Common myeloid progenitor, CD34-positive (primary cell): ENCODE results near the gene OR10A4.
"Not testable (repeated sequence)": the region's sequence is repeated elsewhere in the genome, so short reads cannot be mapped to it uniquely, and the experiment has no call there.

Experiments
- CTCF ChIA-PET: fragments of 350-600 bp; sonication (Branson Sonifier 250); formaldehyde crosslinking; loops from one replicate; lab custom pipeline; 2021; ENCODE audit warnings: antibody characterized with exemption; lab: Charles Lee
- POLR2A ChIA-PET: fragments of 350-600 bp; sonication (Branson Sonifier 250); formaldehyde crosslinking; loops from one replicate; lab custom pipeline; 2021; ENCODE audit warnings: antibody characterized with exemption; lab: Charles Lee
- DNase-seq, 3 donors: peaks; one replicate each; pipeline versions ENCODE4 v3.0.0 to v3.0.0-alpha.2; 2013
- H3K27ac ChIP-seq, 2 experiments: 1 replicate in 1 of 2; 2 replicates in 1 of 2; pipeline ENCODE4 v1.7.0; 2013; ENCODE audit warnings: inconsistent platforms in 2 of 2, low read length in 2 of 2, mild to moderate bottlenecking in 2 of 2, low read depth in 1 of 2, moderate library complexity in 1 of 2; ENCODE audit not compliant: severe bottlenecking in 2 of 2, insufficient read depth in 1 of 2, poor library complexity in 1 of 2
- H3K27me3 ChIP-seq, 5 experiments: replicated peaks in 2 of 5; 1 replicate in 3 of 5; 2 replicates in 2 of 5; pipeline versions ENCODE4 v1.6.1 to v1.7.0; 2013; ENCODE audit warnings: low read length in 4 of 5, mild to moderate bottlenecking in 2 of 5, moderate library complexity in 2 of 5, inconsistent platforms in 1 of 5; ENCODE audit not compliant: insufficient read depth in 5 of 5, control insufficient read depth in 4 of 5
- H3K36me3 ChIP-seq, 4 experiments: 1 replicate in 2 of 4; 2 replicates in 2 of 4; pipeline versions ENCODE4 v1.6.1 to v1.7.0; 2013; ENCODE audit warnings: low read length in 3 of 4, control low read depth in 1 of 4, mild to moderate bottlenecking in 1 of 4; ENCODE audit not compliant: control insufficient read depth in 4 of 4, insufficient read depth in 4 of 4
- H3K4me1 ChIP-seq, 4 experiments: 1 replicate in 3 of 4; 2 replicates in 1 of 4; pipeline versions ENCODE4 v1.6.1 to v1.7.1; 2013; ENCODE audit warnings: low read length in 3 of 4, mild to moderate bottlenecking in 3 of 4, control low read depth in 1 of 4, inconsistent platforms in 1 of 4, moderate library complexity in 1 of 4; ENCODE audit not compliant: control insufficient read depth in 4 of 4, insufficient read depth in 4 of 4; ENCODE audit errors: control extremely low read depth in 1 of 4
- H3K4me3 ChIP-seq, 7 experiments: 1 replicate in 4 of 7; 2 replicates in 3 of 7; pipeline versions ENCODE4 v1.5.1 to v1.7.0; 2013; ENCODE audit warnings: mild to moderate bottlenecking in 7 of 7, low read length in 6 of 7, moderate library complexity in 6 of 7, inconsistent platforms in 2 of 7, low read depth in 2 of 7, control low read depth in 1 of 7; ENCODE audit not compliant: insufficient read depth in 4 of 7, control insufficient read depth in 1 of 7; ENCODE audit errors: extremely low read depth in 1 of 7
- H3K9me3 ChIP-seq, 5 experiments: 1 replicate in 4 of 5; 2 replicates in 1 of 5; pipeline versions ENCODE4 v1.6.1 to v1.7.1; 2013; ENCODE audit warnings: low read length in 4 of 5, mild to moderate bottlenecking in 2 of 5, inconsistent platforms in 1 of 5, low read depth in 1 of 5, moderate library complexity in 1 of 5; ENCODE audit not compliant: control insufficient read depth in 4 of 5, insufficient read depth in 2 of 5; ENCODE audit errors: control extremely low read depth in 1 of 5
- WGBS: methylation state at CpG from one replicate; pipeline ENCODE4 v1.1.5; 2013; ENCODE audit not compliant: insufficient coverage; 5-methylcytosine and 5-hydroxymethylcytosine counted together

The OR10A4 gene

DNA sequence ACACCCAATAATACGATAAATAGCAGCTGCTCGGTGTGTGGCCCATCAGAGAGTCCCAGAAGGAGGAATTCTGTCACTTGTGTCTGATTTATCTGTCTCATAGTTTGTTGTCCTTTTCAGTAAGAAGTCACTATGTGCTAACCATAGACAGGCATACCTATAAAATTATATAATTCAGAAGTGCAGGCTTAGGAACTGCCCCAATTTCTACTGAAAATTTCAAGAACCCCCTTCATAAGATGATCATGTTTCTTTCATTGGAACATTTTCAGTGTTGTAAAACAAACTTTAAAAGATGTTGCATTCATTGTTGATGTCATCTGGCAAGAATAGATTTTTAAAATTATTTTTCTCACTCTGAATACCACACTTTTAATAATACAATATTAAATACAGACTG, 16.0 kb downstream of the OR10A4 start, which contains the start of gene OR2D2:
OR2D2 (minus strand) TSS at position 101 of the 400 bp plus-strand sequence; CDS start at position 101, 0 bp downstream.
- no peaks in the 10 kb centered on the region for H3K27me3 ChIP-seq

DNA sequence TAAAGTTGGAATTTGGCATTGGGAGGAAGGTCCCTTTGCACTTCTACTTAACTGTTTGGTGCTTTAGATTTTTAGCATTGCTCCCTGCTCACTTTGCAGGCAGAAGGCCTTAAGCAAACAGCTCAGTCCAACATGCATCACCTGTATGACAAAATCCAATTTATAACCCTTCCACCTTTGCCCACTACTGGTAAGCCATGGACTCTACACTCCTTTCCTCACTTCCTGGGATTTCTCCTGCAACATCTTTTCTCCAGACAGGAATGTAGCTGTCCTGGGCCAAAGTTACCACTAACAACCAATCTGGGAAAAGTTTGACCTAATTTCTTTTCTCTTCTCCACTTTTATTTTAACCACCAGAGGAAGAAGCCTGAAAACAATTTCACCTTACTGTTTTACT, 17.7 kb downstream of the OR10A4 start:
- H3K27me3 ChIP-seq, result no peaks in the 10 kb centered on the region
- no peaks in the 10 kb centered on the region for H3K36me3 ChIP-seq
- no peak overlapping the region for H3K27ac ChIP-seq
- H3K4me3 ChIP-seq, result no peak overlapping the region
- DNase-seq, result no peak
- H3K4me1 ChIP-seq, result no peaks in the 10 kb centered on the region
- ChIA-PET CTCF (no interaction called here), POLR2A (no interaction called here)
- H3K9me3 ChIP-seq, result no peaks in the 10 kb centered on the region

More for the DNA sequence above, 16.0 kb downstream of the OR10A4 start, which contains the start of gene OR2D2:
- H3K27ac ChIP-seq, result no peak within 1 kb of the TSS
- WGBS, result 100% methylated on average over 2 of the region's 2 CpGs
- POLR2A ChIA-PET, result no interaction called here
- CTCF ChIA-PET, result no interaction called here
- no peaks in the 10 kb centered on the region for H3K36me3 ChIP-seq
- H3K9me3 ChIP-seq, result peaks cover 0 to 3% (median 0%) of the 10 kb centered on the region in 5 experiments
- H3K4me3 ChIP-seq, result no peak within 1 kb of the TSS
- no peaks in the 10 kb centered on the region for H3K4me1 ChIP-seq
- DNase-seq, result no peak

DNA sequence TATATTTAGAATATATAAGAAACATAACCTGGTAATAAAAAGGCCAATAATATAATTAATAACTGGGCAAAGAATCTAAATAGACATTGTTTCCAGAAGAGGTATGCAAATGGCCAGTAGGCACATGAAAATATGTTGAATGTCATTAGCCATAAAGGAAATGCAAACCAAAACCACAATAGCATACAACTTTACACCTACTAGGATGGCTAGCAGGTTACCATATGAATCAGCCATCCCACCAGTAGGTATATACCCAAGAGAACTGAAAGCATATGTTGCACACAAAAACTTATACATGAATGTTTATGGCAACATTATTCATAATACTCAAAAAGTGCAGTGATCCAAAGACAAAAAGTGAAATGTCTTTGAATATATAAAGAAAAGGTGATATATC, 18.6 kb downstream of the OR10A4 start:
- Histone ChIP-seq H3K9me3 (no peaks in the 10 kb centered on the region), H3K4me1 (no peaks in the 10 kb centered on the region), H3K36me3 (no peaks in the 10 kb centered on the region), H3K4me3 (no peak overlapping the region), H3K27ac (no peak overlapping the region), H3K27me3 (no peaks in the 10 kb centered on the region)
- CTCF ChIA-PET, result no interaction called here
- DNase-seq, result no peak
- POLR2A ChIA-PET, result no interaction called here

DNA sequence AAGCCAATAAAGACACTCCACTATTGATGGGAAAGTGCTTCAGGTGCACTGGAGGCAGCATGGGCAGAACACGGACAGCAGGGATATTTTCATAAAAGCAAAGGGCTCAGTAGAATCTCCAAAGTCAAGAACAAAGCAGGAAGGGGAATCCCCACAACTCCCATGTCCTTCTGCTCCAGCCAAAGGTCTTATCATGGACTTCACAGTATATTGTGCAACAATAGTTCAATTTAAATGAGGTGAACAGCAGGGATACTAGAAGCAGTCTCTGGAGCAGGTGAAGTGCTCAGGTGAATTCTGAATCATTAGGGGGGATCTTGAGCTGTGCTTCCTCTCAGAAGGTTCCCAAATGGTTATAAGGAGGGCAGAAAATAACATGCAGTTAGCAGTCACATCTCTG, 22.5 kb downstream of the OR10A4 start:
- Histone ChIP-seq H3K36me3 (no peaks in the 10 kb centered on the region), H3K4me3 (no peak overlapping the region)
- CTCF ChIA-PET, result no interaction called here

DNA sequence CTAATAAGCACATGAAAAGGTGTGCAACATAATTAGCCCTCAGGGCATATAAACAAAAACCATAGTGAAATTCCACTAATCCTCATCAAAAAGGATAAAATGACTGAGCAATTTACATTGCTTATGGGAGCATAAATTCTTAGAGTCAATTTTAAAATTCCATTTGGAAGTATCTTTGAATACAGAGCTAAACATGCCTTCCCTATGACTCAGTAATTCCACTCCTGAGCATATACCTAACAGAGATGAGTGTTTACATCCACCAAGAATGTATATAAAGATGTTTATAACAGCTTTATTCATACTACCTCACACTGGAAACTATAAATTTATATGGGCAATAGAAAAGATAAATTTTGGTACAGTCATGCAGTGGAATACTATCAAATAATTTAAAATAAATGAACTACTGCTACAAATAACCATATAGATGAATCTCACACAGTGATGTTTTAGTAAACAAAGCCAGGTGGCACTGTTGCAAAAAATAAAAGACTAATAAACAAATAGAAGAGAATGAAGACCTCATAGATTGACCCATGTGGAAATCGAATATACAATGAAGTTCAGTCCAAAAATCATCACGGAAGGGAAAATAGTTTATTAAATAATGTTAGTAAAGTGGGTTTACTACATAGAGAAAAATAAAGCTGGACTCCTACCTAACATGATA, 24.0 kb downstream of the OR10A4 start:
- WGBS, result 82% methylated on average over 2 of the region's 2 CpGs
- DNase-seq, result no peak
- no peak overlapping the region for H3K4me3 ChIP-seq
- POLR2A ChIA-PET, result no interaction called here
- no peaks in the 10 kb centered on the region for H3K4me1 ChIP-seq
- no peaks in the 10 kb centered on the region for H3K27me3 ChIP-seq
- CTCF ChIA-PET, result no interaction called here
- H3K27ac ChIP-seq, result no peak overlapping the region
- H3K36me3 ChIP-seq, result no peaks in the 10 kb centered on the region
- H3K9me3 ChIP-seq, result no peaks in the 10 kb centered on the region

More for the DNA sequence above, 22.5 kb downstream of the OR10A4 start:
- no peak for DNase-seq
- Histone ChIP-seq H3K27me3 (no peaks in the 10 kb centered on the region), H3K27ac (no peak overlapping the region), H3K4me1 (no peaks in the 10 kb centered on the region), H3K9me3 (no peaks in the 10 kb centered on the region)
- POLR2A ChIA-PET, result no interaction called here
- WGBS, result no CpG with 5 or more reads among the region's 1 CpG

DNA sequence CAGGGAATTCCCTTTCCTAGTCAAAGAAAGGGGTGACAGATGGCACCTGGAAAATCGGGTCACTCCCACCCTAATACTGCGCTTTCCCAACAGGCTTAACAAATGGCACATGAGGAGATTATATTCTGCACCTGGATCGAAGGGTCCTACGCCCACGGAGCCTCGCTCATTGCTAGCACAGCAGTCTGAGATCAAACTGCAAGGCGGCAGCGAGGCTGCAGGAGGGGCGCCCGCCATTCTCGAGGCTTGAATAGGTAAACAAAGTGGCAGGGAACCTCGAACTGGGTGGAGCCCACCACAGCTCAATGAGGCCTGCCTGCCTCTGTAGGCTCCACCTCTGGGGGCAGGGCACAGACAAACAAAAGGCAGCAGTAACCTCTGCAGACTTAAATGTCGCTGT, 28.4 kb downstream of the OR10A4 start:
- H3K4me1 ChIP-seq, POLR2A ChIA-PET, DNase-seq, H3K36me3 ChIP-seq, H3K27ac ChIP-seq, H3K27me3 ChIP-seq, H3K9me3 ChIP-seq, CTCF ChIA-PET, H3K4me3 ChIP-seq: not testable (repeated sequence)
- WGBS, result 97% methylated on average over 9 of the region's 13 CpGs

DNA sequence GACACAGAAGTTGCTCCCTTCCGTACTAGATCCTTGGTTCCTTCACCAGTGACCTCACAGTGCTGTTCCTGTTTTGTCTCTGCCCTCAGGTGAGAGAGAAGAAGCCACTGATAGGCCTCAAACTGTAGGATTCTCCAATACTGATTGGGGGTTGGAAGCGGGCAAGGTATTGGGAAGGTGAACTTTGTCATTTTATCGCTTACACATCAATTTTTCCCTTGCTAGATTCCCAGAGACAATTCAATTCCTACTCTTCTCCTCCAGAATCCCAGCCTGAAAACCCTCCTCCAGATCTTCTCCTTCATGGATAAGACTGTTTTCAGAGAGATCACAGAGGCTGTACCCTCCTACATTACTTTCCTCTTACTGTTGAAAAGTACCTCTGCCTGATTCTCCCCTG, 35.0 kb downstream of the OR10A4 start:
- Histone ChIP-seq H3K27me3 (no peaks in the 10 kb centered on the region), H3K4me1 (peaks cover 0 to 2% (median 0%) of the 10 kb centered on the region in 4 experiments), H3K4me3 (no peak overlapping the region), H3K27ac (no peak overlapping the region), H3K9me3 (no peaks in the 10 kb centered on the region), H3K36me3 (no peaks in the 10 kb centered on the region)
- ChIA-PET POLR2A (no interaction called here), CTCF (no interaction called here)
- WGBS, result 100% methylated on average over 2 of the region's 3 CpGs
- DNase-seq, result no peak
